ENCODE measurements around the gene THYN1.

The THYN1 gene

DNA sequence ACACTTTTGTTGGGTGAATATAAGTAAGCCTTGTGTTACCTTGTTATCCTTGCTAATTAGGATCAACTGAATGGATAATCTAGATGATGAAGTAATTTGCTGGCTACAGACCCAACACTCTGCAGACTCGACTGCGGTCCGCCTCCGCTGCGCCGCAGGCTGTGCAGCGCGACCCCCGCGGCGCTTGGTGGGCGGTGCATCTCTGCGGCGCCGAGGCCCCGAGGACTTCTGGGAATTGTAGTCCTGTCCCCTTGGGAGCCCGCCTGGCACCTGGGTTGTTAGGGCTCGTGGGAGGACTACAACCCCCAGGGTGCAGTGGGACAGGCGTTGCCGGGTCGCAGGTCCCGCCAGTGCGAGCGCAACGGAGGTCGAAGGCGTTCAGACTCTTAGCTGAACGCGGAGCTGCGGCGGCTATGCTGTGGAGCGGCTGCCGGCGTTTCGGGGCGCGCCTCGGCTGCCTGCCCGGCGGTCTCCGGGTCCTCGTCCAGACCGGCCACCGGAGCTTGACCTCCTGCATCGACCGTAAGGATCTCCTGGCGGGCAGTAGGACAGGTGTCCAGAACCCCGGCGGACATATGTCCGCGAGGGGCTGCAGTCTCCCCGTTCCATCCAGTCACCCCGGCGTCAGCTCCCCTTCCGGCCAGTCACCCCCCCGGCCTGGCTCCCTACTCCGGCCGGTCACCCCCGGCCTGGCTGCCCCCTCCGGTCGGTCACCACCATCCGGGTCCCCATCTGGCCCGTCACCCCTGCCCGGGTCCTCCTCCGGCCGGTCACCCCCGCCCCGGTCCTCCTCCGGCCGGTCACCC lies at the start of gene THYN1, which contains the start of gene ACAD8:
Gene THYN1, minus strand, starts transcription at position 165 of the 806 bp plus-strand sequence. CDS start 470 bp downstream, outside the sequence.
Gene ACAD8, plus strand, starts transcription at position 381 of the 806 bp plus-strand sequence. Its CDS starts 33 bp downstream, at position 414.
- H3K4me2 ChIP-seq (ENCODE audit: low read depth, low read length, poor library complexity, severe bottlenecking), result peak within 1 kb of the TSS; percentile 73
- H3K9ac ChIP-seq (ENCODE audit: low read length), result peak within 1 kb of the TSS; percentile 76
- H3K9me2 ChIP-seq (replicated peaks; ENCODE audit: insufficient read depth, low read length), result no peaks in the 10 kb centered on the region
- no peaks in the 10 kb centered on the region for H3K36me3 ChIP-seq (ENCODE audit: low read length)
- H3K27me3 ChIP-seq (ENCODE audit: low read length), result no peaks in the 10 kb centered on the region
- no peak for TF ChIP-seq EZH2phosphoT487 (conservative IDR thresholded peaks at IDR 0.05; ENCODE audit: low read length)
- TF ChIP-seq, protein P1, sequence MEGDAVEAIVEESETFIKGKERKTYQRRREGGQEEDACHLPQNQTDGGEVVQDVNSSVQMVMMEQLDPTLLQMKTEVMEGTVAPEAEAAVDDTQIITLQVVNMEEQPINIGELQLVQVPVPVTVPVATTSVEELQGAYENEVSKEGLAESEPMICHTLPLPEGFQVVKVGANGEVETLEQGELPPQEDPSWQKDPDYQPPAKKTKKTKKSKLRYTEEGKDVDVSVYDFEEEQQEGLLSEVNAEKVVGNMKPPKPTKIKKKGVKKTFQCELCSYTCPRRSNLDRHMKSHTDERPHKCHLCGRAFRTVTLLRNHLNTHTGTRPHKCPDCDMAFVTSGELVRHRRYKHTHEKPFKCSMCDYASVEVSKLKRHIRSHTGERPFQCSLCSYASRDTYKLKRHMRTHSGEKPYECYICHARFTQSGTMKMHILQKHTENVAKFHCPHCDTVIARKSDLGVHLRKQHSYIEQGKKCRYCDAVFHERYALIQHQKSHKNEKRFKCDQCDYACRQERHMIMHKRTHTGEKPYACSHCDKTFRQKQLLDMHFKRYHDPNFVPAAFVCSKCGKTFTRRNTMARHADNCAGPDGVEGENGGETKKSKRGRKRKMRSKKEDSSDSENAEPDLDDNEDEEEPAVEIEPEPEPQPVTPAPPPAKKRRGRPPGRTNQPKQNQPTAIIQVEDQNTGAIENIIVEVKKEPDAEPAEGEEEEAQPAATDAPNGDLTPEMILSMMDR (IDR thresholded peaks at IDR 0.05; ENCODE audit: insufficient read depth, low read length, poor library complexity, severe bottlenecking), result no peak
- H4K20me1 ChIP-seq (ENCODE audit: low read depth, low read length), result no peaks in the 10 kb centered on the region
- H3K9me3 ChIP-seq (ENCODE audit: insufficient read depth, low read length), result no peaks in the 10 kb centered on the region
- H3K4me3 ChIP-seq (ENCODE audit: insufficient read depth, low read length, poor library complexity, severe bottlenecking), result peak within 1 kb of the TSS; percentile 61
- H3F3A ChIP-seq (ENCODE audit: insufficient read depth), result no peaks in the 10 kb centered on the region
- H3K27ac ChIP-seq (ENCODE audit: low read depth, low read length), result no peak within 1 kb of the TSS
- H3K79me2 ChIP-seq (ENCODE audit: insufficient read depth, low read length), result no peaks in the 10 kb centered on the region
- H2AFZ ChIP-seq (ENCODE audit: low read depth, low read length, severe bottlenecking), result peak within 1 kb of the TSS; percentile 75

DNA sequence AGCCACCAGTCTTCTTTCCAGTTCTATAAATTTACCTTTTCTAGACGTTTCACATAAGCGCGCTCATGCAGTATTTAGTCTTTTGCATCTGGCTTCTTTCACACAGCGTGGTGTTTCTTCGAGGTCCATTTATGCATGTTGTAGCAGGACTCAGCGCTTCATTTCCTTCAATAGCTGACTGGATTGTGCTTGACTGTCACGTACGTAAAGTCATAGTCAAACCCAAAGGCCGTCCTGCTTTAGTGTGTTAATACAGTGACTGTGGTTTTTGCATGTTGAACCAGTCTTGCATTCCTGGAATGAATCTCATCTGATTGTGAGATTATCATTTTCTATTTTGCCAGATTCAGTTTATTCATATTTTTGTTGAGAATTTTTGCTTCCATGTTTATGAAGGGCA lies 41.5 kb upstream of the THYN1 start:
- Histone ChIP-seq H3K36me3 (ENCODE audit: low read length) (no peaks in the 10 kb centered on the region), H2AFZ (ENCODE audit: low read depth, low read length, severe bottlenecking) (no peak overlapping the region), H3K4me3 (ENCODE audit: insufficient read depth, low read length, poor library complexity, severe bottlenecking) (no peak overlapping the region), H3K27me3 (ENCODE audit: low read length) (no peaks in the 10 kb centered on the region), H3K27ac (ENCODE audit: low read depth, low read length) (no peak overlapping the region), H3K9me2 (replicated peaks; ENCODE audit: insufficient read depth, low read length) (no peaks in the 10 kb centered on the region), H4K20me1 (ENCODE audit: low read depth, low read length) (no peaks in the 10 kb centered on the region), H3K9me3 (ENCODE audit: insufficient read depth, low read length) (no peaks in the 10 kb centered on the region), H3F3A (ENCODE audit: insufficient read depth) (no peaks in the 10 kb centered on the region), H3K9ac (ENCODE audit: low read length) (no peak overlapping the region), H3K79me2 (ENCODE audit: insufficient read depth, low read length) (no peaks in the 10 kb centered on the region), H3K4me2 (ENCODE audit: low read depth, low read length, poor library complexity, severe bottlenecking) (no peak overlapping the region)
- TF ChIP-seq, protein P1 (IDR thresholded peaks at IDR 0.05; ENCODE audit: insufficient read depth, low read length, poor library complexity, severe bottlenecking), result no peak
- TF ChIP-seq EZH2phosphoT487 (conservative IDR thresholded peaks at IDR 0.05; ENCODE audit: low read length), result no peak

DNA sequence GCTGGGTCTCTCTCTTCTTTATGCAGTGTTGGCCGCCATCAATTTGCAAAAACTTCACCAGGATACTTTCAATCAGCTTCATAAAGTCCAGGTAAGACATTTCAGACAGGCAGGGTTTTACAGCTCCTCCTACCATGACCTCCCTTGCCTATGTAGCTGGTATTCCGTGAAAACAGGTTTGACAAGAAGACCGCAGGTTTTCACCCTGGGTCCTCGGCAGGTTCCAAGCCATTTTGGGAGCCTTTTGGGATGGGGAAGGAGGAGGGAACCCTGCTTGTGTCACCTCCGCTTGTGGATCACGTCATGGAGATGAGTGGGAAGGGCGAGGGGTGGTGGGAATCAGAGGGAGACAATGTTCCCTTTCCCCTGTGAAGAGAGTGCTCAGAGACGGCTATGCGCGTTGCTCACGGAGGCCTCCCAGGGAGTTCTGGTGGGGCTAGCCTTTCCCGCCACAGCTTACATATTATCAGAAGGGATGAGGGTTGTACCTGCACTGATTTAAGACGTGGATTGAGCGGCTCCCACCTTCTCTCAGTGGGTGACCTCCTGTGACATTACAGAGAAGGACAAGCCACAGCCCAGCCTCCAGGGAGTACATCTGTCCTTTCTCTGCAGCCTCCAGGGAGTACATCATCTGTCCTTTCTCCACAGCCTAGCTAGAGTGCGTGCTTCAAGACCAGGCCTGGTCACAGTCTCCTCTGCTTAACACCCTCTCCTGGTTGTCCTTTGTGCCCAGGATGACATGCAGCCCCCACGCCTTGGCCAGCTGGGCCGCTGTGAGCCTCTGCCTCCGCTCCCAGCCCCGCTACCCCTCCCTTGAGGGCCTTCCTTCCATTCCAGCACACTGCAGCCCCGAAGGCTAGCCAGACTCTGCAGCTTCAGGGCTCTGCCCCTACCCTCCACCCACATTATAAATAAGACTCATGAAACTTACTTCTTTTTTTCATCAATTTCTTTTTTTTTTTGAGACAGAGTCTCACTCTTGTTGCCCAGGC lies 40.3 kb upstream of the THYN1 start:
- Histone ChIP-seq H3K9me3 (ENCODE audit: insufficient read depth, low read length) (no peaks in the 10 kb centered on the region), H3K36me3 (ENCODE audit: low read length) (no peaks in the 10 kb centered on the region), H3K9ac (ENCODE audit: low read length) (no peak overlapping the region), H3K79me2 (ENCODE audit: insufficient read depth, low read length) (no peaks in the 10 kb centered on the region), H3K9me2 (replicated peaks; ENCODE audit: insufficient read depth, low read length) (no peaks in the 10 kb centered on the region), H3K4me3 (ENCODE audit: insufficient read depth, low read length, poor library complexity, severe bottlenecking) (no peak overlapping the region), H3K4me2 (ENCODE audit: low read depth, low read length, poor library complexity, severe bottlenecking) (no peak overlapping the region), H2AFZ (ENCODE audit: low read depth, low read length, severe bottlenecking) (no peak overlapping the region), H3K27me3 (ENCODE audit: low read length) (no peaks in the 10 kb centered on the region), H3K27ac (ENCODE audit: low read depth, low read length) (no peak overlapping the region), H4K20me1 (ENCODE audit: low read depth, low read length) (no peaks in the 10 kb centered on the region), H3F3A (ENCODE audit: insufficient read depth) (no peaks in the 10 kb centered on the region)
- TF ChIP-seq EZH2phosphoT487 (conservative IDR thresholded peaks at IDR 0.05; ENCODE audit: low read length), result no peak
- TF ChIP-seq, protein P1 (IDR thresholded peaks at IDR 0.05; ENCODE audit: insufficient read depth, low read length, poor library complexity, severe bottlenecking), result no peak

Measured in SU-DHL-6 (cell line).